ENCODE measurements around the gene TAOK1.
"Not testable (repeated sequence)": the region's sequence is repeated elsewhere in the genome, so short reads cannot be mapped to it uniquely, and the experiment has no call there.

The TAOK1 gene

DNA sequence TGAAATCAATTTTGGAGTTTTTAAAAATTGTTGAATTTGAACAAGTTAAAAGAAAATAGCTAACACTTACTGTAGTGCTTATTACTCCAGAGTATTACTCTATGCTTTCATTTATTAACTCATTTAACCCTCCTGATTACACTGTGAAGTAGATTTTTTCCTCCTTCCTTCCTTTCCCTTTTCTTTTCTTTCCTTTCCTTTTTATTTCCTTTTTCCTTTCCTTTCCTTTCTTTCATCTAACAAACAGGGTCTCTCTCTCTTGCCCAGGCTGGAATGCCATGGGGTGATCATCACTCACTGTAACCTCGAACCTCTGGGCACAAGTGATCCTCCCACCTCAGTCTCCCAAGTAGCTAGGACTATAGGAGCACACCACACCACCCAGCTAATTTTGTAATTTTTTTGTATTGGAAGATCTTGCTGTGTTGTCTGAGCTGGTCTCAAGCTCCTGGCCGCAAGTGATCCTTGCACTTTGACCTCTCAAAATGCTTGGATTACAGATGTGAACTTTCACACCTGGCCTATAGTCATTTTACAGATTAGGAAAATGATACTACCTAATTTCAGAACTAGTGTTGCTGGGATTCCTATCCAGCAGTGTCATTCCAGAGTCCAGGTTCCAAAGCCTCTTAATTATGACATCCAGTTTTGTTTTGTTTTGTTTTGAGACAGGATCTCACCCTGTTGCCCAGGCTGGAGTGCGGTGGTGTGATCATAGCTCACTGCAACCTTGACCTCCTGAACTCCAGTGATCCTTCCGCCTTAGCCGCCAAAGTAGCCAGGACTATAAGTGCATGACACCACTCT lies 59.9 kb downstream of the TAOK1 start:
- DNase-seq = no peak

DNA sequence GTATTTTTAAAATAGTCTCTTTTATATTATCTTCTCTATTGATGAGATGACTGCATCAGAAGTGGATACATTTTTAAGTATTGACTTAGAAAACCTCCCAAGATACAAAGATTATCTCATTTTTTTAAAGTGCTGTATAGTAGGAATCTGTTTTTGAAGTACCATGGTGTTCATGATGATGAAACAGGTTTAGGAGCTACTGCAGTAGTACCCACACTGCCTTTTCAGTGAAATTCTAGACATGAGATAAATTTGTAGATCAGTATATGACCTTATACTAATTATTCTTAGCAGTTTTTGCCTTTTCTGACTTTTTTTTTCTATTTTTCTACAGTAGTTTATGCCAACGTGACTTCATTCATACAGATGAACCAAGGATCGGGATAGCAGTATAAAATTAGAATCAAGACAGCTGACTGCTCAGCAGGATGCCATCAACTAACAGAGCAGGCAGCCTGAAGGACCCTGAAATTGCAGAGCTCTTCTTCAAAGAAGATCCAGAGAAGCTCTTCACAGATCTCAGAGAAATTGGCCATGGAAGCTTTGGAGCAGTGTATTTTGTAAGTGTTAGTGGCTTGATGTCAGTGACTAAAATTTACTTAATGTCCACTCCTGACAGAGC lies 61.1 kb downstream of the TAOK1 start:
- peak in 2 of 3 experiments; percentile 16 to 20 for DNase-seq

DNA sequence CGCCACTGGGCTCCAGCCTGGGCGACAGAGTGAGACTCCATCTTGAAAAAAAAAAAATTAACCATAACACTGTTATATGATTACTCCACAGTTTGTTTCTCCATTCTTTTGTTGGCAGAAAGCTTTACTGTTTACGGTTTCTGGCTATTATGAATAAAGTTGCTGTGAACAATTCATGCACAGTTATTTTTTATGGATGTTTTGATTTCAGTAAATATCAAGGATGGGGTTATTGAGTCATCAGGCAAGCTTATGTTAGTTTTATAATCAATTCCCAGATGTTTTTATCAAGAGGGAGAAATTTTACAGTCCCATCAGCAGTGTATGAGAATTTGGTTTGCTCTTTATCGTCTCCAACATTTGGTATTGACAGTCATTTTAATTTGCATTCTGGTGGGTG lies 67.9 kb downstream of the TAOK1 start:
- DNase-seq = no peak

DNA sequence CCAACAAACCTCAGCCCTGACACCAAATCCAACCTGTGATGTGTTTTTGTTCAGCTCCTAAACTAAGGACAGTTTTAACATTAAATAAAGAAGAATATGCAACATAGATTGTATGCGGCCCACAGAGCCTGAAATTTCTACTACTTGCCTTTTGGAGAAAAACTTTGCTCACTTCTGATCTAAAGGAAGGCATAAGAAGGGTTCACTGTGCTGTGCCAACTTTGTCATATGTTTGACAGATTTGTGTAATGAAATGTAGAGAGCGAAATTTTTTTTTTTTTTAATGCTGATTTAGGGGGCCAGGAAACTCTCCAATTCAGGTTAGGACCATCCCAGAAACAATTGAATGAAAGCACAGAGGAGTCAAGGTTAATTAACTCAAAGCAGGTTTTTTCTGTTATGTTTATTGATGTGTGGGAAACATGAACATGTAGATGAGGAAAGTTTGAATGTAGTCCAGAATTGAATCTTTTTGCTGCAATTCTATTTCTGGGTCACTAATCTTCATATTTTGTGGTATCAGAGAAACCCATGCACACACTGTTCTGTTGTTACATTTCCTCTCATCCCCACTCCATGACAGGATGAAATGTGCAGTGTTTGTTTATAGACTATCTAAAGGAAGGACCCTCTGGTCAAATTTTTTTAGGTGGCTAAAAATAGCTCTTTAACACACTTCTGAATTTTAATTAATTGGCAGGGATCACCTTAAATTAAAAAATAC lies 71.5 kb downstream of the TAOK1 start:
- no peak for DNase-seq

DNA sequence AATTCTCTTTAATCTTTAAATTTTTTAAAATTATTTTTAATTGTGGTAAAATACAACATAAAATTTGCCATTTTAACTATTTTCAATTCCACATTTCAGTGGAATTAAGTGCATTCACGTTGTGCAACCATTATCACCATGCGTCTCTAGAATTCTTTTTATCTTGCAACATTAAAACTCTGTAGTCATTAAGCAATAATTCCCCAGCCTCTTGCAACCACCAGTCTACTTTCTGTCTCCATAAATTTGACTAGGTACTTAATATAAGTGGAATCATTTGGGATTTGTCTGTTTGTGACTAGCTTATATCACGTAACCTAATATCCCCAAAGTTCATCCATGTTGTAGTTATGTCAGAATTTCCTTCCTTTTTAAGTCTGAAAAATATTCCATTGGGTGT lies 79.1 kb downstream of the TAOK1 start:
- DNase-seq = no peak

DNA sequence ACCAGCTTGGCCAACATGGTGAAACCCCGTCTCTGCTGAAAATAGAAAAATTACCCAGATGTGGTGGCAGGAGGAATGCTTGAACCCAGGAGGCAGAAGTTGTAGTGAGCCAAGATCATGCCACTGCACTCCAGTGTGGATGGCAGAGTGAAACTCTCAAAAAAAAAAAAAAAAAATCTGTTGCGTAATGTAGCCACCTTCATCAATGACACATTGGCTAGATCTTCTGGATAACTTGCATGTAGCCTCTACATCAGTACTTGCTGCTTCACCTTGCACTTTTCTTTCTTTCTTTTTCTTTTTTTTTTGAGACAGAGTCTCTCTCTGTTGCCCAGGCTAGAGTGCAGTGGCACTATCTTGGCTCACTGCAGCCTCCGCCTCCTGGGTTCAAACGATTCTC lies 83.3 kb downstream of the TAOK1 start:
- not testable (repeated sequence) for DNase-seq

DNA sequence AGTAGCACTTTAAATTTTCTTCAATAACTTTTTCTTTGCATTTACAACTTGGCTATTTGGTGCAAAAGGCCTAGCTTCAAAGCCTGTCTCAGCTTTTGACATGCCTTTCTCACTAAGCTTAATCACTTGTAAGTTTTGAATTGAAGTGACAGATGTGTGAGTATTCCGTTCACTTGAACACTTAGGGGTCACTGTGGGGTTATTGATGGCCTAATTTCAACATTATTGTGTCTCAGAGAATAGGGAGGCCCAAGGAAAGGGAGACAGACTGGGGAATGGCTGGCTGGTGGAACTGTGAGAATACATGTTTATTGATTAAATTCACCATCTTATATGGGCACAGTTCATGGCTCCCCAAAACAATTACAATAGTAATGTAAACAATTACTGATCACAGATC lies 84.1 kb downstream of the TAOK1 start:
- DNase-seq = no peak

DNA sequence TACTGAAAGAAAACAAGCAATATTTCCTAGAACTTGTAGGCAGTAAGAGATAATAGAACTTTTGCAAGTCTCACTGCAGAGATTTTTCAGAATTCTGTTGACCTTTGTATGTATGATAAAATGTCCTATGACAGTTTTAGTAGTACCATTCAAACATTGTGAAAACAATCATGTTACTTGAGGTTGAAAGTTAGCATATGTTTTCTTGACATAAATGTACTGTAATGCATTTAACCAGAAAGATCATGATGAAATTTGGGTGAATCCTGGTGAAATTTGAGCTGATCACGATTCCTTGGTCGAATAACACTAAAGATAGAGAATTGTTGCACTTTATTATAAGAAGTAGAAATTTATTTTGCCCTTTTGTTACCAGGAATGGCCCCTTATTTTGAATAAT lies 85.7 kb downstream of the TAOK1 start:
- no peak for DNase-seq

DNA sequence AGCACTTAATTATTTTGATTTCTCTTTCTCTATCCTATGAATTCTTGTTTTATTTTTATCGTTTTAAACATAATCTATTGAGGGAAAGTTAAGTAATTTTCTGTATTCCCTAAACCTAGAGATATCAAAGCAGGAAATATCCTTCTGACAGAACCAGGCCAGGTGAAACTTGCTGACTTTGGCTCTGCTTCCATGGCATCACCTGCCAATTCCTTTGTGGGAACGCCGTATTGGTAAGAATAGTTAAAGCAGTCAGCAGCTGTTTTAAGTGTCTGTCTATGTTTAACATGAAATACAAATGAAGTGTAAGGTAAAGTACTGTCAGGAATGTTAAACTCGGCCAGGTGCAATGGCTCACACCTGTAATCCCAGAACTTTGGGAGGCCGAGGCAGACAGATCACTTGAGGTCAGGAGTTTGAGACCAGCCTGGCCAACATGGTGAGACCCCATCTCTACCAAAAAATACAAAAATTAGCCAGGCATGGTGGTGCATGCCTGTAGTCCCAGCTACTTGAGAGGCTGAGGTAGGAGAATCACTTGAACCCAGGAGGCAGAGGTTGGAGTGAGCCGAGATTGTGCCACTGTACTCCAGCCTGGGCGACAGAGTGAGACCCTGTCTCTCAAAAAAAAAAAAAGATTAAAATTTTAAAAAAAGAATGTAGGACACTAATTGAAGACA lies 90.2 kb downstream of the TAOK1 start:
- not testable (repeated sequence) for DNase-seq

DNA sequence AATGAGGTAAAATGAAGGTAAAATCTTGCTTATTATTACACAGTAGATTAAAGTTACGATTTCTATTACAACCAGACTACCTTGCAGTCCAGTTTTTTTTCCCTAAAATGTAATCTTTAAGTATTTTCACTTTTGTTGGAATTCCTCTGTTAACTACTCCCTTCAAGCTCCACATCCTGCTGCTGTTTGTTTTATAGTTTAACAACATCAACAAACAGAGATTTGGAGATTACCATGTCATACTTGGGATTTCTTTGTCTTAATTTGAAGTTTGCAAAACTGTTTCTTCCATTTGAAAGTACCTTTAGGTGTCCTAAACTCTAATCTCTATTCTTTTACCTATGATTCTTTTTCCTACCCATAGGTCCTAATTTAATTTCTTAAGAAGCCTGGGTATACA lies 93.3 kb downstream of the TAOK1 start:
- DNase-seq = no peak

DNA sequence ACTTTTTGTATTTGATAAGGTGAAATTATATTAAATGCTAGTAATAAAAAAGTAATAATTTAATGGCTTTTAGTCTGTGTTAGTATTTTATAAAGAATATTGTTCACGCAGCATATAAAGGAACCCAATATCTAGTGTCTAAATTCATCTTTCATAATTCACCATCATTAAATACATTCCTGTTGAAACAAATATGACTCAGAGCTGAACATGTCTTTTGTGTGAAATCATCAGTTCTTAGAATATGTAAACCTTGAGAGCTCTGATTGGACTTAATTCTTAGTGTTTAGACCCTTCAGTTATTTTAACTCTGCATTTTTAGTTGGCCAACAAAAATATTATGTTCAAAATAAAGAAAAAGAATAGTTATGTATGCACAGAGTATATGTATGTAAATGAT lies 104.8 kb downstream of the TAOK1 start:
- no peak for DNase-seq

DNA sequence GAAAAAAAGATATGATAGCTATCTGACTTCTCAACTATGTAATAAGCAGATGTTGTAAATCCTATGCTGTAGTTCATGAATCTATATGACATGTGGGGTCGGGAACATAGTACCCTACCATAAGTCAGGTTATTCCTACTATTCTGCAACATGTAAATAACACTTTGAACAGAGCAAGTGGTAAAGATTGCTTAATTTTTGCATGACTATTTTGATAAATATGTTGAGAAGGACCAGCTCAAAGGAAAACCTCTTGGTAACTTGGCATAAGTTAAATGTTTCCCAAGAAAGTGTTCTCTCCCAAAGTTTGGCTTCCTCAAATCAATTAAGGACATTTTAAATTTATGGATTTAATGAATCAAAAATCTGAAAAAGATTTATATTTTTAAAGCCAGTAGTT lies 114.5 kb downstream of the TAOK1 start:
- no peak for DNase-seq

DNA sequence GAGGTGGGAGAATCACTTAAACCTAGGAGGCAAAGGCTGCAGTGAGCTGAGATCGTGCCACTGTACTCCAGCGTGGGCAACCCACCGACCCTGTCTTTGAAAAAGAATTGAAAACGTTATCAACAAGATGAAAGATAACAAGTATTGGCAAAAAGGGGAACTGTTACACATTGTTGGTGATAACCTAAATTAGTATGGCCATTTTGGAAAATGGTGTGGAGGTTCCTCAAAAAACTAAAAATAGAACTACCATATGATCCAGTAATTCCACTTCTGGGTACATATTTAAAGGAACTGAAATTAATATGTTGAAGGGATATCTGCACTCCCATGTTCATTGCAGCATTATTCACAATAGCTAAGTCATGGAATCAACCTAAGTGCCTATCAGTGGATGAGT lies 115.7 kb downstream of the TAOK1 start:
- DNase-seq = no peak

DNA sequence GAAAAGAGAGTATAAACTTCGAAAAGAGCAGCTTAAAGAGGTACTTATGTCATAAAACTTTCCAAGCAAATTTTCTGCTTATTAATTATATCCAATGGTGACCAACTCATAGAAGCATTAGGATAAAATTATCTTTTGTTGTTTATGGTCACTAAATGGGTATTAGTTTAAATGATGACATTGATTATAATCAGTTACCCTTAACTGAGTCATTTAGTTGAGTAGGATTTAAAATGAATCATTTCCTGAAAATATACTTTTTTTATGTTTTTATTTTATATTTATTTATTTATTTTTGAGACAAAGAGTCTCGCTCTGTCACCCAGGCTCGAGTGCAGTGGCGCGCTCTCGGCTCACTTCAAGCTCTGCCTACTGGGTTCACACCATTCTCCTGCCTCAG lies 120.8 kb downstream of the TAOK1 start:
- no peak for DNase-seq

DNA sequence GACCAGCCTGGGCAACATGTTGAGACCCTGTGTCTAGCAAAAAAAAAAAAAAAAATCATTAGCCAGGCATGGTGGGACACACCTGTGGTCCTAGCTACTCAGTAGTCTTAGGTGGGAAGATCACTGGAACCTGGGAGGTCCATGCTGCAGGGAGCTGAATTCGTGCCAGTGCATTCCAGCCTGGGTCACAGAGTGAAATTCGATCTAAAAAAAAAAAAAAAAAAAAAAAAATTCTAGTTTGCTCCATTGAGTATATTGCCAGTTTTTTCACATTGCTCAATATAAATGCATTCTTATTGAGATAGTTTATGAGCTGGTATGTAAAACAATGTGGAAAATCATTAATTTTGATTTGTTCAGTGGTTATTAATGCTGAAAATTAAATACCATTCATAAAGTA lies 124.6 kb downstream of the TAOK1 start:
- no peak for DNase-seq

DNA sequence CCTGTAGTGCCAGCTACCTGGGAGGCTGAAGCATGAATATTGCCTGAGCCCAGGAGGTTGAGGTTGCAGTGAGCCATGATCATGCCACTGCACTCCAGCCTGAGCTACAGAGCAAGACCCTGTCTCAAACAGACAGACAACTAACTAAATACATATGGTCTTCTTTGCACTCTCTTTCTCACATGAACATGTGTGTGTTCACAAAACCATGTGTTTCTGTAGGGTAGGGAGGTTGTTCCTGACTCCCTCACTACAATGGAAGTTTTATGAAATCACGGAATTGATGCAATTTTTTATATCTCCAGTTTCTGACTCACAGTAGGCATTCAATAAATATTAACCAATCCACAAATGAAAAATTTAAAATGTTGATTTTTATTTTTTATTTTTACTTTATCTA lies 128.2 kb downstream of the TAOK1 start:
- no peak for DNase-seq

DNA sequence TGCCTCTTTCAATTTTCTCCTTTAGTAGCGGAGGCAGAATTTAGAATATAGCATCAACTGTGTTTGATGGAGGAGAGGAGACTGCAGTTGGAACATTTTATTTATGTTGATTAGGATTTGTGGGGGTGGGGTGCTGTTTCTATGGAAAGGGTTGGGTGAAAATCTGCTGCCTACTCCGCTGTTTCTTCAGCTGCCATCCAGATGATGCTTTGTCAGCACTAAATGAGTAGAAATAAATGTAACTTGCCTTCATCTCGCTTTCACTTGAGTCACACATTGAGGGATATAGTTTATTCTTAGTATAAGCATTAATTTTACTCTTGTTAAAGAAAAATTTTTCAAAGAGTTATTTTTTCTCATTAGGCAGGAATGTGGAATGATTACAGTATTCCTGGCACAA lies 134.5 kb downstream of the TAOK1 start:
- DNase-seq = peak in 1 of 3 experiments; percentile 62

DNA sequence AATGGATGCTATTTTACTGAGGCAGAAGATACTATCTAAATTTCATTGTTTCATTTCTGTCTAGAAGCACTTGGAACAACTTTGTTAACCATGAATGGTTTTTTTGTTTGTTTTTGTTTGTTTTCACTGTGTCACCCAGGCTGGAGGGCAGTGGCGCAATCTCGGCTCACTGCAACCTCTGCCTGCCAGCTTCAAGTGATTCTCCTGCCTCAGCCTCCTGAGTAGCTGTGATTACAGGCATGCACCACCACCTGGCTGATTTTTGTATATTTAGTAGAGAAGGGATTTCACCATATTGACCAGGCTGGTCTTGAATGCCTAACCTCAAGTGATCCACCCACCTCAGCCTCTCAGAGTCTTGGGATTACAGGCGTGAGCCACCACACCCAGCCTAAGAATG lies 136.2 kb downstream of the TAOK1 start:
- DNase-seq = no peak

DNA sequence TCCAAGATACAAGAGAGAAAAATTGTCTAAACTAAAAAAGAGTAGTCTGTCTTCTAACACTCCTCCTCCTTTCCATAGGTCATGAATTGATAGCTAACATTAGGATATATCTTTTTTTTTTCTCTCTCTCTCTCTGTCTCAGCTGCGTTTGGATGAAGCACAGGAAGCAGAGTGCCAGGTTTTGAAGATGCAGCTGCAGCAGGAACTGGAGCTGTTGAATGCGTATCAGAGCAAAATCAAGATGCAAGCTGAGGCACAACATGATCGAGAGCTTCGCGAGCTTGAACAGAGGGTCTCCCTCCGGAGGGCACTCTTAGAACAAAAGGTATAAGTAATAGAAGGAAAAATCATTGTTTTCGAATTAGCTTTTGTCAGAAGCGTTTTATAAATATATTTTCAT lies 143.8 kb downstream of the TAOK1 start:
- DNase-seq = no peak

DNA sequence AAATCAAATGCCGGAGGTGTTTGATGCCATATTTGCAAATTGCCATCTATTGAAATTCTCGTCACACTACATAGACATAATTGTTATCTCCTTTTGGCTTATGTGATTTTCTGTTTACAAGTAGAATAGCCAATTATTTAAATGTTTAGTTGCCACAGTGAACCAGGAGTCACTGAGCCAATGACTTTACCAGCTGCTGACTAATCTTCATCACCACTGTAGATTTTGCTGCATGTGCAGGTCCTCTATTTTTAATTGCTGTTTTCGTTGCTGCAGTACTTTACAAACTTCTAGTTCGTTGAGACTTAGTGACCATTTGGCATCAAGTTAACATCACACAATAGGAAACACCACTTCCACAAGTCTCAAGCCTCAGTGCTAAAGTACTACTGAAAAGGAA lies 153.9 kb downstream of the TAOK1 start:
- no peak for DNase-seq

DNA sequence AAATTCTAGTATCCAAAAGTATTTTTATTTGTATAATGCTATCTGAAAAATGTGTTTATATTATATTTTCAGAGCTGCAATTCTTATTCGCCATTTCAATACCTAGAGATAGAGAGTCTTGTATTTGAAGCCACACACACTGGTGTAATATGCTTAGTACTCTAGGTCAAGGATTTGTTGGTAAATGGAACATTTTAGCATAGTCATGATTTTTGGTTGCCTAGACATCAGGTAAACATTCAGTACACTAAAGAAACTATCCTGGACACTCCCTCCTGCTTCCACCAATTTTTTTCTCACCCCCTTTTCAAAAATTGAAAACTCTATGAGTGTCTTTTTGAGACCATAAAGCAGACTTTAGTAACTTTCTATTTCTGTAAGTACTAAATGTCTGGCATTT lies 155.9 kb downstream of the TAOK1 start:
- DNase-seq = no peak

DNA sequence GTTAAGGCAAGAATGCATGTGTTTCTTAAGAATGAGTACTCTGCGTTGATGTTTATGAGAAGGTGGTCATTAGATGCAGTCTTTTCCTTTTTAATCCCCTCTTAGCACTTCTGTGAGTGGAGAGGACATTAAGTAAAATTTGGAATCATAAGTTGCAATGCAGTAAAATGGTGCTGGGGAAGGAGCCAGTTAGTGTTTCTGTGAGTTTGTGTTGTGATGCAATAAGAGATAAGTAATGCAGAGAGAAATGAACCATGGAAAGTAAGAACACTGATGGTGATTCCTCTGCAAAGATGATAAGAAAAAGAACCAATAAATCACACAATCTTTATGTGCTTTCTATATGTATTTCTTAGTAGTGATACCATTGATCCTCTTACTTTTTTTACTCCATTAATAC lies 156.7 kb downstream of the TAOK1 start:
- no peak for DNase-seq

DNA sequence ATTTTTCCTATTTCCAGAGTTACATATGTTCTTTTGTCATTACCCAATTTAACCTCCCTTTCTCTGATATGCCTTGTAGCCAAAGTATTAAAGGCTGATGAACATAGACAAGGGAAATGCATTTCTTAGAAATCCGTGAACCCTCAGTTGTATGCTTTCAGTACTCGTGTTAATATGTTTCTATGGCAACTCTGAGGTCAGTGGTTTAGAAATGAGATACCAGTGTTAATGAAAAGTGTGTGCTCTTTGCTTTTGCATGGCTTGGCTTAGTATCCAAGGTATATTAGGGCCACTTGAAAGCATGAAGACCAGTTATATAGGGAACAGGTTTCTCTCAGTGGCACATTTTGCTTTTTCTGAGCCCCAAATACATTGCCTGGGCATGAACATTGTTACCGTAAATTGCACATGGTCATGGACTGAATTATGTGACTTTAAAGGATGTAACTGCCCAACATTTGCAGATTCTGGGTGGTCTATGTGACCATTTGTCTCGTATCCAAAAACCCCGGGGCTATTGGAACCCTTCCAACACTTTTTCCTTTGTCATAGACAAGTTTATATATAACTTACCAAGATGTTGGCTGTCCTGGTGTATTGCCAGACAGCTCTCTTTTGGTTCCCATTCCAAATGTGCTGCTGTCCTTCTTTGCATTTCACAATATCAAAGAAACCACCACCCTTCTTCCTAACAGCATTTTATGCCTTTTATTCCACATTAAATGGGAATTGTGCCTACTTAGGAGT lies 159.2 kb downstream of the TAOK1 start:
- peak in 2 of 3 experiments; percentile 5 to 52 for DNase-seq

Data from NCI-H1417 (cell line).